Measurements from ENCODE around the gene DEFB129. TPM values are rescaled to one million over a fixed set of nuclear protein-coding genes. Genes with fewer than 3 reads are reported as not detected.

DEFB129 gene
- polyA plus RNA-seq, 1 donor (not counting 4 experiments of a cell fraction or from before 2014, with no cell fraction given): not detected

- no peak for DNase-seq (ENCODE audit: low read depth, low spot score)
- dilution Hi-C loops (cut with MboI; ENCODE audit: extremely low pct_ligation_motif_present, low sequenced_read_pairs): loop anchor here (10.0 kb wide), 1 partner anchor 82 kb away; the partner anchor contains the start of gene SOX12
- H3K36me3 ChIP-seq (ENCODE audit: control insufficient read depth in 2 of 2, extremely low read depth in 1 of 2, insufficient read depth in 2 of 2, low read length in 2 of 2): no peaks in the 10 kb centered on the region
- H3K79me2 ChIP-seq (ENCODE audit: control insufficient read depth, insufficient read depth, low read length): no peaks in the 10 kb centered on the region
- H3K4me2 ChIP-seq (ENCODE audit: control insufficient read depth, extremely low read depth, insufficient read depth, low read depth, low read length): no peak overlapping the region
- no peaks in the 10 kb centered on the region for H3K9me3 ChIP-seq (ENCODE audit: control insufficient read depth, low read depth, low read length)
- H2AFZ ChIP-seq (ENCODE audit: control insufficient read depth, low read length): no peak overlapping the region
- TF ChIP-seq EZH2 (IDR thresholded peaks at IDR 0.05; ENCODE audit: low read length) (no peak), CTCF (optimal IDR thresholded peaks at IDR 0.05 in 1 of 3, IDR thresholded peaks at IDR 0.05 in 1 of 3, conservative IDR thresholded peaks at IDR 0.05 in 1 of 3; ENCODE audit: extremely low read depth in 1 of 3, insufficient read depth in 2 of 3, low read length in 3 of 3) (no peak)
- H3K9me1 ChIP-seq (ENCODE audit: control insufficient read depth, extremely low read depth, insufficient read depth, low read length): no peaks in the 10 kb centered on the region
- FAIRE-seq: no peak
- H3K27ac ChIP-seq (ENCODE audit: control insufficient read depth, insufficient read depth, low read length): no peak overlapping the region
- H4K20me1 ChIP-seq (ENCODE audit: control insufficient read depth, extremely low read depth, insufficient read depth, low read length): no peaks in the 10 kb centered on the region
- no peaks in the 10 kb centered on the region for H3K27me3 ChIP-seq (ENCODE audit: control insufficient read depth, extremely low read depth, insufficient read depth, low read length)
- H3K4me1 ChIP-seq (ENCODE audit: control insufficient read depth, extremely low read depth, insufficient read depth, low read length): no peaks in the 10 kb centered on the region
- H3K4me3 ChIP-seq (ENCODE audit: control insufficient read depth in 2 of 3, extremely low read depth in 1 of 3, insufficient read depth in 2 of 3, low read depth in 1 of 3, low read length in 3 of 3): no peak overlapping the region
- no peak overlapping the region for H3K9ac ChIP-seq (ENCODE audit: control insufficient read depth, extremely low read depth, insufficient read depth, low read length)
Measured at GRCh38 chr20:242905-243304, 15.8 kb downstream of the DEFB129 start.

GRCh38 chr20:251354-251753 is 24.3 kb downstream of the DEFB129 start:
- no peak overlapping the region for H3K9ac ChIP-seq (ENCODE audit: control insufficient read depth, extremely low read depth, insufficient read depth, low read length)
- no peaks in the 10 kb centered on the region for H3K79me2 ChIP-seq (ENCODE audit: control insufficient read depth, insufficient read depth, low read length)
- H3K4me2 ChIP-seq (ENCODE audit: control insufficient read depth, extremely low read depth, insufficient read depth, low read depth, low read length): no peak overlapping the region
- no peaks in the 10 kb centered on the region for H3K9me3 ChIP-seq (ENCODE audit: control insufficient read depth, low read depth, low read length)
- no peak for TF ChIP-seq CTCF (optimal IDR thresholded peaks at IDR 0.05 in 1 of 3, IDR thresholded peaks at IDR 0.05 in 1 of 3, conservative IDR thresholded peaks at IDR 0.05 in 1 of 3; ENCODE audit: extremely low read depth in 1 of 3, insufficient read depth in 2 of 3, low read length in 3 of 3)
- TF ChIP-seq EZH2 (IDR thresholded peaks at IDR 0.05; ENCODE audit: low read length): no peak
- H3K27ac ChIP-seq (ENCODE audit: control insufficient read depth, insufficient read depth, low read length): no peak overlapping the region
- no peaks in the 10 kb centered on the region for H3K4me1 ChIP-seq (ENCODE audit: control insufficient read depth, extremely low read depth, insufficient read depth, low read length)
- H3K27me3 ChIP-seq (ENCODE audit: control insufficient read depth, extremely low read depth, insufficient read depth, low read length): no peaks in the 10 kb centered on the region
- FAIRE-seq: no peak
- no peaks in the 10 kb centered on the region for H4K20me1 ChIP-seq (ENCODE audit: control insufficient read depth, extremely low read depth, insufficient read depth, low read length)
- no peaks in the 10 kb centered on the region for H3K36me3 ChIP-seq (ENCODE audit: control insufficient read depth in 2 of 2, extremely low read depth in 1 of 2, insufficient read depth in 2 of 2, low read length in 2 of 2)
- H3K9me1 ChIP-seq (ENCODE audit: control insufficient read depth, extremely low read depth, insufficient read depth, low read length): no peaks in the 10 kb centered on the region
- no peak overlapping the region for H3K4me3 ChIP-seq (ENCODE audit: control insufficient read depth in 2 of 3, extremely low read depth in 1 of 3, insufficient read depth in 2 of 3, low read depth in 1 of 3, low read length in 3 of 3)
- no peak overlapping the region for H2AFZ ChIP-seq (ENCODE audit: control insufficient read depth, low read length)
- dilution Hi-C loops (cut with MboI; ENCODE audit: extremely low pct_ligation_motif_present, low sequenced_read_pairs): no loop called here
- DNase-seq (ENCODE audit: low read depth, low spot score): no peak
